Gastroesophageal sphincter (tissue), 4 donors: ENCODE measurements around the gene COX11. TPM values are rescaled to one million over a fixed set of nuclear protein-coding genes. Genes with fewer than 3 reads are reported as not detected.

Experiments
- ATAC-seq: fragments of 150-250 bp; one replicate; pipeline ENCODE4 v1.9.1; 2016; ENCODE audit warnings: mild to moderate bottlenecking, moderate library complexity
- H3K27ac ChIP-seq, 4 donors: fragments of 200-600 bp; sonication (generic) in 3 of 4; 1 replicate in 3 of 4; 2 replicates in 1 of 4; pipeline ENCODE4 v1.5.1; 2016 to 2019
- H3K27me3 ChIP-seq: fragments of 200-600 bp; sonication (generic); one replicate; pipeline ENCODE4 v1.5.1; 2019
- H3K36me3 ChIP-seq, 2 donors: fragments of 200-600 bp; sonication (generic); one replicate each; pipeline ENCODE4 v1.5.1; 2019; ENCODE audit warnings: control low read depth in 1 of 2
- H3K4me1 ChIP-seq, 3 donors: fragments of 200-600 bp; sonication (generic); 1 replicate in 2 of 3; 2 replicates in 1 of 3; pipeline ENCODE4 v1.5.1; 2016 to 2019; ENCODE audit warnings: control low read depth in 2 of 3
- H3K4me3 ChIP-seq, 2 donors: fragments of 200-600 bp; sonication (generic); one replicate each; pipeline ENCODE4 v1.5.1; 2019; ENCODE audit warnings: mild to moderate bottlenecking in 1 of 2, moderate library complexity in 1 of 2
- H3K9me3 ChIP-seq, 3 donors: fragments of 200-600 bp; sonication (generic); one replicate each; pipeline ENCODE4 v1.5.1; 2017 to 2019; ENCODE audit warnings: control low read depth in 2 of 3
- EP300 ChIP-seq: sonication (generic); formaldehyde crosslinking; IDR thresholded peaks from one replicate; pipeline ENCODE4 v1.6.1; 2017; ENCODE audit warnings: antibody characterized with exemption, mild to moderate bottlenecking
- POLR2A ChIP-seq, 2 donors: fragments of 450-650 bp; IDR thresholded peaks; one replicate each; pipeline ENCODE4 v1.6.1; 2017; ENCODE audit warnings: antibody characterized with exemption in 2 of 2, mild to moderate bottlenecking in 2 of 2, moderate library complexity in 1 of 2
- POLR2AphosphoS5 ChIP-seq: sonication (generic); formaldehyde crosslinking; IDR thresholded peaks from one replicate; pipeline ENCODE4 v1.6.1; 2017; ENCODE audit warnings: antibody characterized with exemption
- WGBS, 2 donors: methylation state at CpG; one replicate each; pipeline ENCODE4 v1.1.5; 2018; ENCODE audit warnings: low coverage in 1 of 2; 5-methylcytosine and 5-hydroxymethylcytosine counted together
- total RNA-seq, 4 donors: library from RNA; depleted of rRNA; stranded (reverse); fragments of >200 nt; gene quantifications; one replicate each; pipeline ENCODE4 v1.1.0, GENCODE V29; 2016
- TF ChIP-seq, protein P1 (sequence below), 4 experiments: fragments of 200-600 bp in 2 of 4; fragments of 450-650 bp in 2 of 4; sonication (generic) in 1 of 4; IDR thresholded peaks; one replicate each; pipeline ENCODE4 v1.5.1; 2017 to 2019; ENCODE audit warnings: antibody characterized with exemption in 4 of 4, mild to moderate bottlenecking in 2 of 4, moderate library complexity in 2 of 4

Gene COX11
- total RNA-seq, 4 donors from 2014 or later: 71.1 to 115 (median 108) TPM

- Histone ChIP-seq H3K9me3 (no peaks in the 10 kb centered on the region), H3K4me3 (peak overlapping the region; percentile 48 to 83), H3K27ac (peak overlapping the region; percentile 84 to 91 (median 91)), H3K27me3 (no peaks in the 10 kb centered on the region), H3K36me3 (peaks cover 0 to 8% of the 10 kb centered on the region in 2 donors), H3K4me1 (peaks cover 3 to 40% (median 11%) of the 10 kb centered on the region in 3 donors)
- WGBS, 2 donors: 15 to 44% methylated on average over 4 to 7 of the region's 7 CpGs
- no peak for ATAC-seq
- no peak for TF ChIP-seq POLR2A (IDR thresholded peaks at IDR 0.05)
- TF ChIP-seq, protein P1, sequence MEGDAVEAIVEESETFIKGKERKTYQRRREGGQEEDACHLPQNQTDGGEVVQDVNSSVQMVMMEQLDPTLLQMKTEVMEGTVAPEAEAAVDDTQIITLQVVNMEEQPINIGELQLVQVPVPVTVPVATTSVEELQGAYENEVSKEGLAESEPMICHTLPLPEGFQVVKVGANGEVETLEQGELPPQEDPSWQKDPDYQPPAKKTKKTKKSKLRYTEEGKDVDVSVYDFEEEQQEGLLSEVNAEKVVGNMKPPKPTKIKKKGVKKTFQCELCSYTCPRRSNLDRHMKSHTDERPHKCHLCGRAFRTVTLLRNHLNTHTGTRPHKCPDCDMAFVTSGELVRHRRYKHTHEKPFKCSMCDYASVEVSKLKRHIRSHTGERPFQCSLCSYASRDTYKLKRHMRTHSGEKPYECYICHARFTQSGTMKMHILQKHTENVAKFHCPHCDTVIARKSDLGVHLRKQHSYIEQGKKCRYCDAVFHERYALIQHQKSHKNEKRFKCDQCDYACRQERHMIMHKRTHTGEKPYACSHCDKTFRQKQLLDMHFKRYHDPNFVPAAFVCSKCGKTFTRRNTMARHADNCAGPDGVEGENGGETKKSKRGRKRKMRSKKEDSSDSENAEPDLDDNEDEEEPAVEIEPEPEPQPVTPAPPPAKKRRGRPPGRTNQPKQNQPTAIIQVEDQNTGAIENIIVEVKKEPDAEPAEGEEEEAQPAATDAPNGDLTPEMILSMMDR (IDR thresholded peaks at IDR 0.05): no peak
- TF ChIP-seq POLR2AphosphoS5: no peak
- TF ChIP-seq EP300: no peak
Observed at GRCh38 chr17:54969658-54970572, 1.5 kb upstream of the COX11 start.

GRCh38 chr17:54968988-54969332 lies 506 bp upstream of the COX11 start:
- ATAC-seq: peak; percentile 67
- Histone ChIP-seq H3K27ac (peak overlapping the region; percentile 84 to 91 (median 91)), H3K27me3 (no peaks in the 10 kb centered on the region), H3K4me3 (peak overlapping the region; percentile 48 to 83), H3K4me1 (peaks cover 3 to 40% (median 11%) of the 10 kb centered on the region in 3 donors), H3K36me3 (peaks cover 0 to 18% of the 10 kb centered on the region in 2 donors), H3K9me3 (no peaks in the 10 kb centered on the region)
- WGBS, 2 donors: 0% methylated on average over 3 to 6 of the region's 13 CpGs
- TF ChIP-seq POLR2AphosphoS5 (no peak), POLR2A (IDR thresholded peaks at IDR 0.05) (no peak), EP300 (no peak)
- TF ChIP-seq, protein P1 (IDR thresholded peaks at IDR 0.05): no peak

GRCh38 chr17:54967621-54968261 lies 713 bp downstream of the COX11 start:
- Histone ChIP-seq H3K4me1 (peaks cover 3 to 36% (median 11%) of the 10 kb centered on the region in 3 donors), H3K27ac (peak overlapping the region; percentile 2 to 91 (median 88)), H3K27me3 (no peaks in the 10 kb centered on the region), H3K9me3 (no peaks in the 10 kb centered on the region), H3K4me3 (peak overlapping the region; percentile 48 to 83), H3K36me3 (peaks cover 2 to 30% of the 10 kb centered on the region in 2 donors)
- no peak for TF ChIP-seq POLR2AphosphoS5
- TF ChIP-seq, protein P1 (IDR thresholded peaks at IDR 0.05): no peak
- TF ChIP-seq EP300: no peak
- TF ChIP-seq POLR2A (IDR thresholded peaks at IDR 0.05): no peak
- ATAC-seq: no peak
- WGBS, 2 donors: 0 to 1% methylated on average over 9 to 14 of the region's 21 CpGs

GRCh38 chr17:54956791-54957190 lies 11.7 kb downstream of the COX11 start:
- no peaks in the 10 kb centered on the region for H3K4me1 ChIP-seq
- no peak for ATAC-seq
- no peaks in the 10 kb centered on the region for H3K9me3 ChIP-seq
- no peak overlapping the region for H3K27ac ChIP-seq
- H3K27me3 ChIP-seq: no peaks in the 10 kb centered on the region
- no peak overlapping the region for H3K4me3 ChIP-seq
- H3K36me3 ChIP-seq: peaks cover 0 to 92% of the 10 kb centered on the region in 2 donors
- WGBS, 2 donors: 72 to 81% methylated on average over 3 of the region's 3 CpGs
- no peak for TF ChIP-seq POLR2AphosphoS5
- TF ChIP-seq EP300: no peak
- TF ChIP-seq, protein P1 (IDR thresholded peaks at IDR 0.05): no peak
- no peak for TF ChIP-seq POLR2A (IDR thresholded peaks at IDR 0.05)
